Panc1 (cell line): ENCODE data around the gene YPEL1.

Experiments
- POLR2AphosphoS5 ChIP-seq: IDR thresholded peaks from 2 replicates; pipeline ENCODE4 v1.6.1; 2012; ENCODE audit warnings: mild to moderate bottlenecking, low read depth, low read length, moderate library complexity
- TF ChIP-seq, protein P1 (sequence below), 2 experiments: IDR thresholded peaks; 2 replicates each; pipeline ENCODE4 v1.6.1; 2011 to 2012; ENCODE audit warnings: low read depth in 2 of 2, control low read depth in 1 of 2, low read length in 1 of 2, mild to moderate bottlenecking in 1 of 2, moderate library complexity in 1 of 2; ENCODE audit not compliant: insufficient read depth in 1 of 2

DNA sequence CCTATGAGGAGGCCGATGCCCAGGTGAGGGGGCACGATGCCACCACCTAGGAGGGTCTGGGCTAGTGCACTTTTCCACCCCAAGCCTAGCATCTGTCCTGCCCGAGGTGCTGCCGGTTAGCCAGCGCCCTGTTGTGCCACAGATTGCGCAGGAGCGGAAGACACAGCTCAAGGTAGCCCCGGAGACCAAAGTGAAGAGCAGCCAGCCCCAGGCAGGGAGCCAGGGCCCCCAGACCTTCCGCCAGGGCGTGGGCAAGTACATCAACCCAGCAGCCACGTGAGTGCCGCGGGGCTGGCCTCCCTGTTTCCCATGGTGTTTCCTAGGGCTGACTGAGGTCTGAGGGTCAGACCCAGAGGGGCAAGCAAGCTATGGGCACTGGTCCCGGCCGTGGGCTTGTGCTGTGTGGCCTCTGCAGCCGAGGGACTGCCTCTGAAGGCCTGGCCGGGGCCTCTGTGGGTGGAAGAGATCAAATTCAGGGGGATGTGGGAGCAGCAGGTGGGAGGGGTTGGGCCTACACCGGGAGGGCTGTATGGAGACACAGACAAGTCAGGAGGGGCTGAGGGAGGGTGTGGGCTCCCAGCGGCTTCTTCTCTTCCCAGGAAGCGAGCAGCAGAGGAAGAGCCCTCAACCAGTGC, 40.7 kb downstream of the YPEL1 start:
- TF ChIP-seq POLR2AphosphoS5, result no peak; the same call in 1 of the 2 replicates
- TF ChIP-seq, protein P1, sequence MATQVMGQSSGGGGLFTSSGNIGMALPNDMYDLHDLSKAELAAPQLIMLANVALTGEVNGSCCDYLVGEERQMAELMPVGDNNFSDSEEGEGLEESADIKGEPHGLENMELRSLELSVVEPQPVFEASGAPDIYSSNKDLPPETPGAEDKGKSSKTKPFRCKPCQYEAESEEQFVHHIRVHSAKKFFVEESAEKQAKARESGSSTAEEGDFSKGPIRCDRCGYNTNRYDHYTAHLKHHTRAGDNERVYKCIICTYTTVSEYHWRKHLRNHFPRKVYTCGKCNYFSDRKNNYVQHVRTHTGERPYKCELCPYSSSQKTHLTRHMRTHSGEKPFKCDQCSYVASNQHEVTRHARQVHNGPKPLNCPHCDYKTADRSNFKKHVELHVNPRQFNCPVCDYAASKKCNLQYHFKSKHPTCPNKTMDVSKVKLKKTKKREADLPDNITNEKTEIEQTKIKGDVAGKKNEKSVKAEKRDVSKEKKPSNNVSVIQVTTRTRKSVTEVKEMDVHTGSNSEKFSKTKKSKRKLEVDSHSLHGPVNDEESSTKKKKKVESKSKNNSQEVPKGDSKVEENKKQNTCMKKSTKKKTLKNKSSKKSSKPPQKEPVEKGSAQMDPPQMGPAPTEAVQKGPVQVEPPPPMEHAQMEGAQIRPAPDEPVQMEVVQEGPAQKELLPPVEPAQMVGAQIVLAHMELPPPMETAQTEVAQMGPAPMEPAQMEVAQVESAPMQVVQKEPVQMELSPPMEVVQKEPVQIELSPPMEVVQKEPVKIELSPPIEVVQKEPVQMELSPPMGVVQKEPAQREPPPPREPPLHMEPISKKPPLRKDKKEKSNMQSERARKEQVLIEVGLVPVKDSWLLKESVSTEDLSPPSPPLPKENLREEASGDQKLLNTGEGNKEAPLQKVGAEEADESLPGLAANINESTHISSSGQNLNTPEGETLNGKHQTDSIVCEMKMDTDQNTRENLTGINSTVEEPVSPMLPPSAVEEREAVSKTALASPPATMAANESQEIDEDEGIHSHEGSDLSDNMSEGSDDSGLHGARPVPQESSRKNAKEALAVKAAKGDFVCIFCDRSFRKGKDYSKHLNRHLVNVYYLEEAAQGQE (IDR thresholded peaks at IDR 0.05; ENCODE audit: insufficient read depth in 1 of 2, low read depth in 2 of 2, low read length in 1 of 2), result no peak
